Embryonic facial prominence (tissue), 1 donor: ENCODE measurements around the gene METAP2.

Experiments used
- DNase-seq: peaks from one replicate; pipeline ENCODE4 v3.0.0-alpha.2; 2016; ENCODE audit errors: extremely low spot score

Gene METAP2

DNA sequence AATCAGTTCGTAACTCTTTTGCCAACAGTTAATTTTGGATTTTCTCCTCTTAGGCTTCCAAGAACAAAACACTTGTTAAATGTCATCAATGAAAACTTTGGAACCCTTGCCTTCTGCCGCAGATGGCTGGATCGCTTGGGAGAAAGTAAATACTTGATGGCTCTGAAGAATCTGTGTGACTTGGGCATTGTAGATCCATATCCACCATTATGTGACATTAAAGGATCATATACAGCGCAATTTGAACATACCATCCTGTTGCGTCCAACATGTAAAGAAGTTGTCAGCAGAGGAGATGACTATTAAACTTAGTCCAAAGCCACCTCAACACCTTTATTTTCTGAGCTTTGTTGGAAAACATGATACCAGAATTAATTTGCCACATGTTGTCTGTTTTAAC is 39.6 kb downstream of the METAP2 start:
- no peak for DNase-seq

DNA sequence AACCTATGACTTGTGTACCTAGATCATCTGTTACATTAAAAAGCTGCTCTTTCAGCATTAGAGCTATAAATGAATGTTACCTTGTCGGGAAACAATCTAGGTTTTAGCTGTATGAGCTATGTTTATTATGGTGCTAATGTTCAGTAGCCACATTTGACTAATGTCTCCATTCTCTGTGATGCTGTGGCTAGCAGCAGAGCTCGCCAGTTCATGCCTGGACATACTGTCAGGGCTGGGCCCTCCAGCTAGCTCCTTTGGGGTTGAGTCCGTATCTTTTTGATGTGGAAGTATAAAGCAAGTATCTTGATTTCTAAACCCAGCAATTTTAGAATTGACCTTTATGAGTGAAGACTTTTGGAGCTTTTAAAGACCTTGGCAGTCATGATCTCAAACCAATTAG is 41.2 kb downstream of the METAP2 start:
- DNase-seq = no peak

- no peak for DNase-seq
These were observed 42.8 kb downstream of the METAP2 start for GRCh38 chr12:95516757-95517156.

DNA sequence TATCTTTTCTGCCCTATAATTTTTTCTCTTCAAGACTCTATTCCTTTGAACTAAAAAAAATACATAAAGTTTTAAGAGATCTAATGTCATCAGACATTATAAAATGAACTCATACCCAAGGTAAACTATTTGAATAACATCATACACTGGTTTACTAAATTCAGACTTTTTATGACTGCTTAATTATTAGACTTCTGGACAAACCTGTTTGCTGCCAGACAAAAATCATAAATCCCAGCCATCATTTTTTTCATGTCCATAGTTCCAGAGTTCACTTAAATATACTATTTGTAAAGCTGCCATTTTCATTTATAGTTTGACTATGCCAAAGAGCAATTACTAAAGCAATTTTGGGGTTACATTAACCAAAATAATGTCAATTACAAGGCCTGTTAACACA is 43.3 kb downstream of the METAP2 start:
- no peak for DNase-seq

GRCh38 chr12:95518944-95519343 is 45.0 kb downstream of the METAP2 start:
- no peak for DNase-seq

DNA sequence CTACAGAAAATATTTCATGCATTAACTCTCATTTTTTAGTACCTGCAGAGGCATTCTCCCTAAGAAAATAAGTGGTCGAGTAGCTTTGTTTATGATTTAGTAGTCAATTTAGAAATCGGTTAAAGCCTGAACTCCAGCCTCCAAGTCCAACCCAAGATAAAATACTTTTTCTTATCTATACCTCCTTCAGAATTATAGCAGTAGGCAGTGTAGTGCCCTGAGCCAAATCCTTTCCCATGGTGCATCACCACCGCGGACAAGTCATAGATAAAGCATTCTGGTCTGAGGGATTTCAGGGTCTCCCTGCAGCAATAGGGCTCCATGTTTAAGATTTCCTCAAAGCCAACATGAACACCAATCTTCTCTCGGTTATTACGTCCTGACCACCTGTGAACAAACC is 46.9 kb downstream of the METAP2 start:
- DNase-seq = no peak

- no peak for DNase-seq
These were observed 48.7 kb downstream of the METAP2 start for GRCh38 chr12:95522692-95523091.

GRCh38 chr12:95528431-95528830 is 54.5 kb downstream of the METAP2 start:
- DNase-seq = no peak

- peak; percentile 68 for DNase-seq
These were observed 55.8 kb downstream of the METAP2 start for GRCh38 chr12:95529693-95530225.

DNA sequence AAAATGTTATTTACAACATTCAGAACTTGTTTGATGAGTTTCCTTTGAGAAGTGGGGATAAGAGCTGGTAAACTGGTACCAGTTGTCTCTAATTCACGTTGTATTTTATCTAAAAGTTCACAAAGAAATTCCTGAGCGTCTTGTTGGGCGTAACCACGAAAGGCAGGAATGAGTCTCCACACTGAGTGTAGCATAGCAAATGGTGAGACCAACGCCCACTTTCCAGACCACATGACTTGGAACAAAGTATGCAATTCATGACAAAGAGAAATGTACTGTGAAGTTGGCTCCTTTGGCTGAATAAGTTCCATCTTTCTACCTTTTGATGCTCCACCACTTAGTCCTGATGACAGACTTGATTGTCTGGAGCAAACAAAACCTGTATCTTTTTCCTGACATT is 58.9 kb downstream of the METAP2 start:
- DNase-seq = no peak

DNA sequence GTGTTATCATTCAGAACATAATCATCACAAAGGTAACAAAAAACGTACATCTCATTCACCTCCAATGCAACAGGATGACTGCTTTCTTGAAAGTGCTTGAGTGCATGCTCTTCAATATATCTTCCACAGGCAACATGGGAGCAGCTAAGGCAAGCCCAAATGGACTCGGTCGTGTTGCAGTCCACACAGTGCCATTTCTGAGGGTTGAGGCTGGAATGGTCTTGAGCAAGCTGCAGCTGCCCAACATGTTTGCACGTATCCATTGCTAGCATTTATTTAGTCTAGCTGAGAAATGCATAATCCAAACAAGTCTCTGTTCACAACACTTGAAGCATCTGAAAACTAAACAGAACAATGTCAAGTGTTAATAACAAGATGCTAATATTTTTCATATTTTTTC is 60.0 kb downstream of the METAP2 start:
- DNase-seq = no peak

- no peak for DNase-seq
These were observed 64.1 kb downstream of the METAP2 start for GRCh38 chr12:95538006-95538405.

DNA sequence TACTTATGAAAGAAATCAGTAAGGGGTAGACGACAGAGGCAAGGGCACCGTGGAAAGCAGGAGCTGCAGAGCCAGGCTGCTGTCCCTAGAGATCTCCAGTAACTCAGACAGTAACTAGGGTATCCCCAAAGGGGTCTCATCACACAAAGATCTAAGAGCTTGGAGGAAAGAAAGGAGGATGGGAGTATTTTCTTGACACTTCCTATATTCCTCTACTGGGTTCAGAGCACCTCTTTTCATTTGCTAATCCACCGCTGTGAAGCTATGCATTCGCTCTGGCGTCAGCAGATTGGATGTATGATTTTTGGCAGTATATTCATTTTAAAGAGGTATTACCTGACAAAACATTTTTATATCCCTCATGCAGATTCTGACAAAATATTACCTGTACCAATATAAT is 64.7 kb downstream of the METAP2 start:
- DNase-seq = no peak

DNA sequence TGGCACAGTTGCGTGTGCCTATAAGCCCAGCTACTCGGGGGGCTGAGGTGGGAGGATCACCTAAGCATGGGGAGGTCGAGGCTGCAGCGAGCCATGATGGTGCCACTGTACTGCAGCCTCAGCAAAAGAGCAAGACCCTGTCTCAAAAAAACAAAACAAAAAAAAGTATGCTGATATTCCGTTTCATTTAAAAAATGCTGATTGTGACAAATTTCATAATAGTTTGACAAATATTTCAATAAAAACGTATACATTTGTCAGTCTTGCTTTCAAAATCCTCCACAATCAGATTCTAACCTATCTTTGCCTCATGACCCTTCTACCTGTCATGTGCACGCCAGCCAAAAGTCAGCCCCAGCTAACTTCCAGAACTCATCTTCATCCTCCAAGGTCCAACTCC is 67.5 kb downstream of the METAP2 start:
- DNase-seq = no peak

DNA sequence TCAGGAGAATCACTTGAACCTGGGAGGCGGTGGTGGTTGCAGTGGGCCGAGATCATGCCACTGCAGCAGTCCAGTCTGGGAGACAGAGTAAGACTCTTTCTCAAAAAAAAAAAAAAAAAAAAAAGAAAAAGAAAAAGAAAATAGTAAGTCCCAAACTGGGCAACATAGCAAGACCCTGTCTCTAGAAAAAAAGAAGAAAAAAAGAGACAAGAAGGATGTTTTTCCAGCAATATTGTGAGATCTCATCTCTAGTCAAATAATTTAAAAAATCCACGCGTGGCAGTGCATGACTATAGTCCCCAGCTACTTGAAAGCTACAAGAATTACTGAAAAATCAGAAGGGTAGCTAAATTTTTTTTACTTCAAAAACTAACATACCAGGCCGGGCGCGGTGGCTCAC is 69.4 kb downstream of the METAP2 start:
- DNase-seq = no peak

DNA sequence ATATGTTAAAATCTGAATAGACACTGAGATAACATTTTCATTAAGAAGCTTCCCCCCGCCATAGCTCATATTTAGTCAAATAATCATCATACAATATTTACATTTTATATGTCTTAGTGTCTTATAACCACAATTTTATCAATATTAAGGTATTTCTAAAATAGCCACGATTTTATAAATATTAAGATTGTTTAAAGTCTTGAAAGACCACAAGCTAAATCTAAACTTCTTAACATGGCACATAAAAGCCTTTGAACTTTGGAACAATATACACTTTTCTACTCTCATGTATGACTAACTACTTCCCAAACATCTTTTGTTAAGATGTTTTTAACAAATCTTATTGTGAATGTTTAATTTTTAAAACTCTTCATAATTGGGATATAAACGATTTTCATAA is 70.8 kb downstream of the METAP2 start:
- DNase-seq = no peak

DNA sequence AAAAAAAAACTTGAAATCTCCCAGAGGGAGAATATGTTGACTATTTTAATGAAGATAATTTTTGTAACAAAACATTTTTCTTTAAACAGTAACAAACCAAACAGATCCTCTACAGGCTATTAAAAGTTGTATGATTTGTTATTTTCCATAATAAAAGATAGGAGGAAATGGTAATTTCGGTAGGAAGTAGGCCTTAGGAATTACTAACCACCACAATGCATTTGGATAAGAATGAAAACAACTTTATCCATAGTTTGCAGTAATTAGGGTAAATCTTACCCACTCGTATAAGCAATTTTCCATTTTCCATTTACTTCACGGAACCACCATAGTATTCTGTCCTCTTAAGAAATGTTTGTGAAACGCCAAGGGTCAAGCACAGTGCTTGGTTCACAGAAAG is 71.4 kb downstream of the METAP2 start:
- DNase-seq = no peak

GRCh38 chr12:95545731-95546490 is 72.0 kb downstream of the METAP2 start:
- no peak for DNase-seq

GRCh38 chr12:95546491-95546813 is 72.5 kb downstream of the METAP2 start:
- no peak for DNase-seq

GRCh38 chr12:95547522-95548055 is 73.6 kb downstream of the METAP2 start:
- no peak for DNase-seq

DNA sequence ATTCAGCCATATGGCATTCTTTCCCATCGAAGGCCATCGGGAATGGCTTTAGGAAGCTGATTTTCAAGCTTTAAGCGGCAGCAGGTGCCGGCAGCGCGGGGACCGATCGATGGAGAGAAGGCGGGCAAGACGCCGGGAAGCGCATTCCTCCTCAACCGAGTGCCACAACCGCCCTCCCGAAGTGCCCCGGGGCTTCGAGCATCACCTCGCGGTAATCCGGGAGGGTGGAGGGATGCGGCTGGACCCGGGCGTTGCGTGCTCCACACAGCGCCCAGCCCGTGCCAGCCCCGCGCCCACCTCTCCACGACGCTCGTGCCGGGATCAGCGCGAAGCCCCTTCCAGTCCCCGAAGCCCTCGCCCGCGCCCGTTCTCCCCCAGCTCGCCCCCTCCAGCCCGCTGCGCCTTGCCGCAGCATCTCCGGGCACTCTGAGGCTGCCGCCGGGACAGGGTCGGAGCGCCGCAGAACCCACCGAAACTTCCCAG is 74.1 kb downstream of the METAP2 start:
- DNase-seq = no peak

GRCh38 chr12:95548539-95549391 is 74.8 kb downstream of the METAP2 start:
- DNase-seq = no peak
